Neuronal stem cell (in vitro differentiated cells): ENCODE results near the gene FOXN1.

Experiments
- DNase-seq: peaks from one replicate; pipeline ENCODE4 v3.0.0-alpha.2; 2013; ENCODE audit warnings: low spot score
- H2AFZ ChIP-seq: one replicate; pipeline ENCODE4 v1.6.1; 2013; ENCODE audit warnings: mild to moderate bottlenecking, low read length, inconsistent platforms
- H2AK5ac ChIP-seq: 2 replicates; pipeline ENCODE4 v1.6.1; 2013; ENCODE audit warnings: low read depth, mild to moderate bottlenecking, inconsistent platforms, low read length, moderate library complexity, mixed read lengths
- H2BK120ac ChIP-seq: 2 replicates; pipeline ENCODE4 v1.6.1; 2013; ENCODE audit warnings: low read depth, mild to moderate bottlenecking, inconsistent platforms, low read length, moderate library complexity, mixed read lengths
- H2BK12ac ChIP-seq: one replicate; pipeline ENCODE4 v1.6.1; 2013; ENCODE audit warnings: low read length, inconsistent platforms
- H2BK15ac ChIP-seq: 2 replicates; pipeline ENCODE4 v1.6.1; 2013; ENCODE audit warnings: mild to moderate bottlenecking, low read length, inconsistent platforms, mixed read lengths
- H2BK5ac ChIP-seq: one replicate; pipeline ENCODE4 v1.6.1; 2013; ENCODE audit warnings: inconsistent platforms, mild to moderate bottlenecking, low read length, moderate library complexity
- H3K14ac ChIP-seq: one replicate; pipeline ENCODE4 v1.6.1; 2013; ENCODE audit warnings: low read length, inconsistent platforms
- H3K18ac ChIP-seq: 2 replicates; pipeline ENCODE4 v1.6.1; 2013; ENCODE audit warnings: low read length, inconsistent platforms
- H3K23ac ChIP-seq: 2 replicates; pipeline ENCODE4 v1.6.1; 2013; ENCODE audit warnings: low read depth, mild to moderate bottlenecking, mixed read lengths, low read length, inconsistent platforms; ENCODE audit not compliant: poor library complexity
- H3K27ac ChIP-seq: replicated peaks from 3 replicates; pipeline ENCODE4 v1.5.1; 2013; ENCODE audit warnings: low read length, inconsistent platforms
- H3K27me3 ChIP-seq, 3 experiments: 2 replicates each; pipeline ENCODE4 v1.6.1; 2013; ENCODE audit warnings: low read length in 3 of 3, mild to moderate bottlenecking in 2 of 3, inconsistent platforms in 1 of 3, low read depth in 1 of 3, mixed read lengths in 1 of 3, moderate library complexity in 1 of 3; ENCODE audit not compliant: control insufficient read depth in 3 of 3, insufficient read depth in 3 of 3
- H3K36me3 ChIP-seq, 2 donors: replicated peaks in 1 of 2; 2 replicates each; pipeline ENCODE4 v1.6.1; 2013; ENCODE audit warnings: low read length in 2 of 2; ENCODE audit not compliant: control insufficient read depth in 2 of 2, insufficient read depth in 2 of 2
- H3K4ac ChIP-seq: 2 replicates; pipeline ENCODE4 v1.6.1; 2013; ENCODE audit warnings: inconsistent platforms, mild to moderate bottlenecking, low read length, moderate library complexity
- H3K4me1 ChIP-seq, 2 donors: 1 replicate in 1 of 2; 2 replicates in 1 of 2; pipeline ENCODE4 v1.6.1; 2013; ENCODE audit warnings: low read length in 2 of 2, low read depth in 1 of 2; ENCODE audit not compliant: control insufficient read depth in 2 of 2, insufficient read depth in 1 of 2
- H3K4me2 ChIP-seq: one replicate; pipeline ENCODE4 v1.6.1; 2013; ENCODE audit warnings: mild to moderate bottlenecking, low read length, inconsistent platforms; ENCODE audit not compliant: insufficient read depth, poor library complexity, severe bottlenecking
- H3K4me3 ChIP-seq, 2 donors: 2 replicates each; pipeline ENCODE4 v1.5.1; 2013; ENCODE audit warnings: low read length in 2 of 2, mild to moderate bottlenecking in 2 of 2, inconsistent platforms in 1 of 2, moderate library complexity in 1 of 2
- H3K79me1 ChIP-seq: one replicate; pipeline ENCODE4 v1.6.1; 2013; ENCODE audit warnings: low read depth, mild to moderate bottlenecking, inconsistent platforms, low read length, moderate library complexity
- H3K9ac ChIP-seq: one replicate; pipeline ENCODE4 v1.6.1; 2013; ENCODE audit warnings: mild to moderate bottlenecking, low read depth, low read length, inconsistent platforms; ENCODE audit not compliant: poor library complexity
- H3K9me3 ChIP-seq, 2 donors: replicated peaks in 1 of 2; 2 replicates each; pipeline versions ENCODE3 to v1.6.1; 2013; ENCODE audit warnings: low read length in 2 of 2, mild to moderate bottlenecking in 2 of 2, inconsistent platforms in 1 of 2, low read depth in 1 of 2, mixed read lengths in 1 of 2, moderate library complexity in 1 of 2; ENCODE audit not compliant: control insufficient read depth in 2 of 2, insufficient read depth in 1 of 2
- H4K8ac ChIP-seq: one replicate; pipeline ENCODE4 v1.6.1; 2013; ENCODE audit warnings: low read depth, mild to moderate bottlenecking, inconsistent platforms, low read length, moderate library complexity
- H4K91ac ChIP-seq: one replicate; pipeline ENCODE4 v1.6.1; 2013; ENCODE audit warnings: low read length, low read depth, mild to moderate bottlenecking, inconsistent platforms; ENCODE audit not compliant: poor library complexity
- WGBS, 2 donors: extraction: QIAGEN DNeasy Blood & Tissue Kit; methylation state at CpG; one replicate each; pipeline ENCODE4 v1.1.7; 2013; ENCODE audit warnings: missing lambda C conversion rate in 2 of 2, mixed read lengths in 1 of 2; ENCODE audit not compliant: insufficient read length in 2 of 2, insufficient replicate concordance in 1 of 2; ENCODE audit errors: extremely low coverage in 2 of 2; 5-methylcytosine and 5-hydroxymethylcytosine counted together

The FOXN1 gene

GRCh38 chr17:28478712-28479615, 27.2 kb upstream of the FOXN1 start:
- H2AFZ ChIP-seq: no peak overlapping the region
- H3K79me1 ChIP-seq: no peaks in the 10 kb centered on the region
- H3K9me3 ChIP-seq: no peaks in the 10 kb centered on the region
- H3K14ac ChIP-seq: no peak overlapping the region
- H3K36me3 ChIP-seq: no peaks in the 10 kb centered on the region
- H4K8ac ChIP-seq: no peak overlapping the region
- no peak overlapping the region for H3K4ac ChIP-seq
- no peak overlapping the region for H4K91ac ChIP-seq
- no peaks in the 10 kb centered on the region for H3K4me1 ChIP-seq
- no peak overlapping the region for H3K27ac ChIP-seq
- no peak overlapping the region for H3K9ac ChIP-seq
- no peak overlapping the region for H3K18ac ChIP-seq
- H3K4me2 ChIP-seq: no peak overlapping the region
- no peak overlapping the region for H2BK15ac ChIP-seq
- no peak for DNase-seq
- no peak overlapping the region for H2AK5ac ChIP-seq
- no peak overlapping the region for H3K23ac ChIP-seq
- H2BK120ac ChIP-seq: no peak overlapping the region
- no peak overlapping the region for H2BK5ac ChIP-seq
- no peak overlapping the region for H3K4me3 ChIP-seq
- no peak overlapping the region for H2BK12ac ChIP-seq
- no CpG with 5 or more reads among the region's 3 CpGs for WGBS, 2 donors
- H3K27me3 ChIP-seq: peaks cover 0 to 38% (median 1%) of the 10 kb centered on the region in 3 experiments

GRCh38 chr17:28480278-28480677, 25.9 kb upstream of the FOXN1 start:
- Histone ChIP-seq H2BK120ac (no peak overlapping the region), H2BK15ac (no peak overlapping the region), H3K36me3 (no peaks in the 10 kb centered on the region), H2BK5ac (no peak overlapping the region), H3K9me3 (no peaks in the 10 kb centered on the region), H2AK5ac (no peak overlapping the region), H3K79me1 (no peaks in the 10 kb centered on the region), H3K14ac (no peak overlapping the region), H3K4me2 (no peak overlapping the region), H2AFZ (no peak overlapping the region), H3K27ac (no peak overlapping the region), H3K23ac (no peak overlapping the region), H3K9ac (no peak overlapping the region), H2BK12ac (no peak overlapping the region), H3K4me3 (no peak overlapping the region), H4K8ac (no peak overlapping the region), H3K4me1 (no peaks in the 10 kb centered on the region), H3K4ac (no peak overlapping the region), H3K18ac (no peak overlapping the region), H4K91ac (no peak overlapping the region), H3K27me3 (peaks cover 0 to 33% (median 0%) of the 10 kb centered on the region in 3 experiments)
- DNase-seq: no peak
- no CpG with 5 or more reads among the region's 5 CpGs for WGBS, 2 donors

DNA sequence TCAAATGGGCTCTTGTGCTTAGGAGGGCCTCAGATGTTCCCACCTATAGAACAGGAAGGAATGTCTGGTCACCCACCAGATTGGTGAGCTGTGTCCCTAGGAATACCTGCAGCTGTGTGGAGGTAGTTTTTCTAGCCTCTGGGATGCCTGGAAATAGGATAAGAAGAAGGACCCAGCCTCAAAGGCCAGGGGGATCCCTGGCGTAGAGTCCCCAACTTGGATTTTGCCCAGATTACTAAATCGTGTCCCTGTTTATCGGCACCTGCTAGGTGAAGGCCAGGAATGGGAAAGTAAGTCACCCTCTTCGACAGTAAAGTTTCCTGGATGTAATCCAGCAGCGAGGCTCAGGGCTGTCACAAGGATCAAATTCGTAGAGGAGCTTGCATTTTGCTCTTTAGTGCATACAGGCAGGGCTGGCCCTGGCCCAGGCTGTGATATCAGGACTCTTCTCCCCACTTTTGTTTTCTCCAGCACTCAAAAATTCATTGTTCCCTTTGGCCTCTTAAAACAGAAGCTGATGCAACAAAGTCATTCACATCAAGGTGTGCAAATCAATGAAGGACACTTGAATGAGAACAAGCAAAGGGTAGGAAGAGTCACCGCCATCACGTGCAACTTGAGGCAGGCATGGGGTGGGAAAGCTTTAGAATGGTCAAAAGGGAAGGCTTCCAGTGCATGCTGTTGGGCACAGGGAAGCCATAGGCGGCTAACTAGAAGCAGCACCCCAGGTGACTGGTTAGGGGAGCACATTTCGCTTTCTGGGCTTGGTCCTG, 25.2 kb upstream of the FOXN1 start:
- H4K8ac ChIP-seq: no peak overlapping the region
- no peak overlapping the region for H2BK120ac ChIP-seq
- no peak overlapping the region for H3K4me2 ChIP-seq
- H3K9ac ChIP-seq: no peak overlapping the region
- no peak overlapping the region for H3K23ac ChIP-seq
- DNase-seq: no peak
- H3K18ac ChIP-seq: no peak overlapping the region
- H3K14ac ChIP-seq: no peak overlapping the region
- H2BK15ac ChIP-seq: no peak overlapping the region
- H2AK5ac ChIP-seq: no peak overlapping the region
- no peak overlapping the region for H4K91ac ChIP-seq
- H3K27me3 ChIP-seq: peaks cover 0 to 28% (median 0%) of the 10 kb centered on the region in 3 experiments
- H3K9me3 ChIP-seq: no peaks in the 10 kb centered on the region
- H2BK5ac ChIP-seq: no peak overlapping the region
- H3K36me3 ChIP-seq: no peaks in the 10 kb centered on the region
- no peaks in the 10 kb centered on the region for H3K79me1 ChIP-seq
- no peak overlapping the region for H3K4ac ChIP-seq
- no peak overlapping the region for H3K27ac ChIP-seq
- no peaks in the 10 kb centered on the region for H3K4me1 ChIP-seq
- no peak overlapping the region for H2BK12ac ChIP-seq
- no peak overlapping the region for H2AFZ ChIP-seq
- H3K4me3 ChIP-seq: no peak overlapping the region
- no CpG with 5 or more reads among the region's 10 CpGs for WGBS, 2 donors
